ENCODE measurements around the gene TRPM4. TPM values are rescaled to one million over a fixed set of nuclear protein-coding genes. Genes with fewer than 3 reads are reported as not detected.
A peak's percentile ranks its signal among the peaks of the same experiment; 100 is the strongest.

Gene TRPM4
- total and polyA plus RNA-seq, 2 of the 8 experiments (the other 6 are each of a cell fraction or from before 2014, with no cell fraction given), result 11.3 to 13.3 TPM

DNA sequence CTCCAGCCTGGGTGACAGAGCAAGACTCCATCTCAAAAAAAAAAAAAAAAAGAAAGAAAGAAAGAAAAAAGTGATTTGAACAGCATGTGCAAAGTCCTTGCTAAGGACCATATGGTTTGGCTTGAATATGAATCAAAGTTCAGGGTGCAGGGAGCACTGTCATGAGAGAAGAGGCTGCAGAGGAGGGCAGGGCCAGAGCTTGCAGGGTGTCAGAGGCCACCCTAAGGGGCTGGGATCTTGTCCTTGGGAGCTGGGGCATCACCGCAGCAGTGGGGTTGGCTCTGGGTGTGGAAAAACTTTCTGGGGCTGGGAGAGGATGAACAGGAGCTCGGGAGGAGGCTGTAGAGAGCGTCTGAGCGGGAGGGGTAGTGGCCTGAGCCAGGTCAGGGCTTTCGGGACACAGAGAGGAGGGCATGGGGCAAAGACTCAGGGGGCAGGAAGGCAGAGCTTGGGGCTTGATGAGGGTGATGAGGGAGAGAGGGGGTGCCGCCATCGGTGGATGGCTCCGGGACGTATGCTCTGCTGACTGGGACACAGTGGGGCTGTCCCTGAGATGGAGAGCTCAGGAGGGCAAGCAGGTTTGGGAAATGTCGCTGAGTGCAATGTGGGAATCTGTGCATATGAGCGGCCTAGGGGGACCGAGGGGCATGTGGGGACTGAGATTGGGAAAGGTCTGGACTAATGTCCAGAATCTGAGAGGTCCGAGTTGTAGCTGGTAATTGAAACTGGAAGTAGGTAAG is 3.0 kb downstream of the TRPM4 start:
- Histone ChIP-seq H2AFZ (ENCODE audit: low read length) (no peak overlapping the region), H3K14ac (ENCODE audit: insufficient read length) (no peak overlapping the region), H2BK20ac (ENCODE audit: low read length) (no peak overlapping the region), H3K79me1 (ENCODE audit: low read depth, low read length) (no peaks in the 10 kb centered on the region), H3K23me2 (ENCODE audit: low read depth, low read length) (peaks cover 11% of the 10 kb centered on the region; the same call in 1 of the 2 replicates), H3K4ac (replicated peaks; ENCODE audit: insufficient read length, low read depth, low read length) (no peak overlapping the region), H3K79me2 (ENCODE audit: control insufficient read depth in 1 of 2, insufficient read depth in 2 of 2, low read length in 2 of 2) (no peaks in the 10 kb centered on the region), H3K9ac (replicated peaks in 1 of 4; ENCODE audit: extremely low read depth in 1 of 4, low read depth in 3 of 4, low read length in 3 of 4) (no peak overlapping the region), H4K91ac (replicated peaks; ENCODE audit: insufficient read length, low read length) (no peak overlapping the region), H3K27me3 (replicated peaks in 1 of 4; ENCODE audit: control insufficient read depth in 3 of 4, extremely low read depth in 1 of 4, insufficient read depth in 3 of 4, low read length in 3 of 4) (peaks cover 0 to 9% (median 7%) of the 10 kb centered on the region in 4 experiments; a peak in 4 of 7 replicates), H3K4me3 (ENCODE audit: extremely low read depth in 1 of 4, insufficient read depth in 2 of 4, low read depth in 3 of 4, low read length in 4 of 4) (no peak overlapping the region), H4K8ac (ENCODE audit: extremely low read depth, insufficient read depth, low read length) (no peak overlapping the region), H2BK12ac (ENCODE audit: low read depth, low read length) (0 out of 2 replicates have a peak overlapping the region, but pooled peaks have one; percentile 39), H3K27ac (ENCODE audit: low read depth, low read length) (no peak overlapping the region), H3K4me1 (replicated peaks in 1 of 4; ENCODE audit: control insufficient read depth in 3 of 4, insufficient read depth in 4 of 4, low read length in 3 of 4) (peaks cover 0 to 15% (median 9%) of the 10 kb centered on the region in 4 experiments; a peak in 6 of 7 replicates), H3K18ac (ENCODE audit: extremely low read depth, low read length) (no peak overlapping the region), H2BK5ac (ENCODE audit: low read depth, low read length) (no peak overlapping the region), H3K36me3 (ENCODE audit: control insufficient read depth in 2 of 4, insufficient read depth in 4 of 4, low read length in 3 of 4) (no peaks in the 10 kb centered on the region), H3K56ac (replicated peaks; ENCODE audit: insufficient read length, low read depth, low read length) (no peak overlapping the region), H3K4me2 (ENCODE audit: insufficient read depth in 1 of 2, low read depth in 2 of 2, low read length in 2 of 2) (no peak overlapping the region), H4K20me1 (replicated peaks in 1 of 2; ENCODE audit: control insufficient read depth in 1 of 2, insufficient read depth in 2 of 2, low read length in 2 of 2) (no peaks in the 10 kb centered on the region), H2BK120ac (replicated peaks; ENCODE audit: low read depth, low read length) (no peak overlapping the region), H2AK5ac (ENCODE audit: low read depth, low read length) (no peak overlapping the region), H3K23ac (ENCODE audit: insufficient read length) (no peak overlapping the region), H2BK15ac (ENCODE audit: low read length) (no peak overlapping the region), H3K9me3 (ENCODE audit: insufficient read depth in 2 of 2, low read depth in 1 of 2, low read length in 1 of 2) (no peaks in the 10 kb centered on the region), H4K5ac (ENCODE audit: insufficient read length, low read depth, low read length) (no peak overlapping the region)
- CTCF ChIA-PET (ENCODE audit: partially characterized antibody), result interaction anchor here (1.1 to 3.3 kb wide), 6 partner anchors 17 to 77 kb away, joined by 3 to 19 read pairs (median 4); no protein-coding TSS in a partner anchor
- DNase-seq (ENCODE audit: low read depth in 1 of 2, low spot score in 2 of 2) (no peak), FAIRE-seq (no peak)
- 90% methylated on average over 12 of the region's 13 CpGs; no CpG with 5 or more reads in 1 of the 2 experiments for WGBS, 2 experiments (ENCODE audit: extremely low coverage in 1 of 2, insufficient coverage in 1 of 2, insufficient read length in 1 of 2, insufficient replicate concordance in 2 of 2, low coverage in 1 of 2, low lambda C conversion rate in 2 of 2, missing lambda C conversion rate in 1 of 2)
- POLR2A ChIA-PET (ENCODE audit: partially characterized antibody), result interaction anchor here (1.1 to 3.9 kb wide), 6 partner anchors 10 to 201 kb away, joined by 3 to 30 read pairs (median 4); no protein-coding TSS in a partner anchor
- TF ChIP-seq CBX5 (IDR thresholded peaks at IDR 0.05; ENCODE audit: low read depth, low read length) (no peak), GABPA (IDR thresholded peaks at IDR 0.05; ENCODE audit: borderline replicate concordance, insufficient read depth, low read length) (no peak), SP1 (IDR thresholded peaks at IDR 0.05; ENCODE audit: low read depth, low read length) (no peak), POLR2A (IDR thresholded peaks at IDR 0.05; ENCODE audit: control extremely low read depth in 1 of 2, low read depth in 2 of 2, low read length in 2 of 2) (no peak), EP300 (IDR thresholded peaks at IDR 0.05; ENCODE audit: borderline replicate concordance in 1 of 2, low read depth in 2 of 2, low read length in 2 of 2) (no peak), RNF2 (IDR thresholded peaks at IDR 0.05; ENCODE audit: borderline replicate concordance, low read depth, low read length, missing control alignments, poor library complexity, severe bottlenecking) (no peak), HDAC2 (IDR thresholded peaks at IDR 0.05; ENCODE audit: borderline replicate concordance in 1 of 2, low read depth in 2 of 2, low read length in 2 of 2) (no peak), YY1 (IDR thresholded peaks at IDR 0.05; ENCODE audit: low read depth, low read length) (no peak), BRCA1 (IDR thresholded peaks at IDR 0.05; ENCODE audit: low read depth, low read length) (no peak), TBP (IDR thresholded peaks at IDR 0.05; ENCODE audit: low read depth, low read length) (no peak)
- TF ChIP-seq, protein P1, sequence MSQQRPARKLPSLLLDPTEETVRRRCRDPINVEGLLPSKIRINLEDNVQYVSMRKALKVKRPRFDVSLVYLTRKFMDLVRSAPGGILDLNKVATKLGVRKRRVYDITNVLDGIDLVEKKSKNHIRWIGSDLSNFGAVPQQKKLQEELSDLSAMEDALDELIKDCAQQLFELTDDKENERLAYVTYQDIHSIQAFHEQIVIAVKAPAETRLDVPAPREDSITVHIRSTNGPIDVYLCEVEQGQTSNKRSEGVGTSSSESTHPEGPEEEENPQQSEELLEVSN (IDR thresholded peaks at IDR 0.05), result no peak
